GM04504 (cell line): ENCODE measurements around the gene ZKSCAN7.
"Not testable (repeated sequence)": the region's sequence is repeated elsewhere in the genome, so short reads cannot be mapped to it uniquely, and the experiment has no call there.

Source experiments
- DNase-seq: peaks from one replicate; pipeline ENCODE4 v3.0.0-alpha.2; 2012; ENCODE audit warnings: low read depth

ZKSCAN7 gene

GRCh38 chr3:44577354-44577952, 22.5 kb downstream of the ZKSCAN7 start:
- DNase-seq = not testable (repeated sequence)

GRCh38 chr3:44578316-44578715, 23.3 kb downstream of the ZKSCAN7 start:
- not testable (repeated sequence) for DNase-seq

- DNase-seq = not testable (repeated sequence)
Observed at GRCh38 chr3:44578924-44579515, 24.0 kb downstream of the ZKSCAN7 start.

GRCh38 chr3:44579749-44580148, 24.8 kb downstream of the ZKSCAN7 start:
- not testable (repeated sequence) for DNase-seq

- not testable (repeated sequence) for DNase-seq
Observed at GRCh38 chr3:44580971-44581370, 26.0 kb downstream of the ZKSCAN7 start.

GRCh38 chr3:44584646-44585501, 29.9 kb downstream of the ZKSCAN7 start, which contains the start of gene ZNF660:
ZNF660 (plus strand) TSS chr3:44584964; CDS start chr3:44594194, 9,230 bp downstream.
- DNase-seq = peak; percentile 26

- DNase-seq = no peak
Observed at GRCh38 chr3:44596621-44597020, 41.6 kb downstream of the ZKSCAN7 start.

- no peak for DNase-seq
Observed at GRCh38 chr3:44601749-44602148, 46.8 kb downstream of the ZKSCAN7 start.

GRCh38 chr3:44612678-44613077, 57.7 kb downstream of the ZKSCAN7 start:
- DNase-seq = no peak
